GM12872 (cell line): ENCODE measurements around the gene UGT2B15.

Experiments used
- CTCF ChIP-seq: IDR thresholded peaks from 3 replicates; pipeline ENCODE4 v1.5.1; 2011; ENCODE audit warnings: low read depth, mild to moderate bottlenecking, low read length, moderate library complexity; ENCODE audit not compliant: insufficient read depth

The UGT2B15 gene

GRCh38 chr4:68599150-68599549 is 71.3 kb downstream of the UGT2B15 start:
- TF ChIP-seq CTCF, result no peak

- TF ChIP-seq CTCF, result no peak
Observed at GRCh38 chr4:68597482-68597881, 73.0 kb downstream of the UGT2B15 start.
